ENCODE measurements around the gene NTN4.
"Not testable (repeated sequence)": the region's sequence is repeated elsewhere in the genome, so short reads cannot be mapped to it uniquely, and the experiment has no call there.

NTN4 gene

DNA sequence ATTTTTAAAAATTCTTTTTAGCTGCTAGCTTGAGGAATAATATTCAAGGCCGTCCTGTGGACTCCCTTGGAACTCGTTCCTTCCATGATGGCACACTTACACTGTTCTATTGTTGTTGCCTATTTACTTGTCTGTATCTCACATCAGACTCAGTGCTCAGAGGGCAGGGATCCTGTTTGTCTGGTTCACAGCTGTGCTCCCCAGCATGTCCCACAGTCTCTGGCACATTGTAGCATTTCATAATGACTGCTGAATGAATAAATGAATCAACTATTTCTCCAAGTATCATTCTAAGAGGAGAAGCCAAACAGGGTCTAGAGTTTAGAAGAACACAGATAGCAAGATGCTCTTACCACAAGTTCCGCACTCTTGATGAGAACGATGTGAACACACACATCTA, 48.0 kb downstream of the NTN4 start:
- H3K4me3 ChIP-seq (ENCODE audit: low read depth, low read length): no peak overlapping the region
- ChIA-PET POLR2A (no interaction called here), CTCF (interaction anchor here (1.8 kb wide), 1 partner anchor 168 kb away, joined by 4 read pairs; no protein-coding TSS in a partner anchor)
- TF ChIP-seq, protein P1, sequence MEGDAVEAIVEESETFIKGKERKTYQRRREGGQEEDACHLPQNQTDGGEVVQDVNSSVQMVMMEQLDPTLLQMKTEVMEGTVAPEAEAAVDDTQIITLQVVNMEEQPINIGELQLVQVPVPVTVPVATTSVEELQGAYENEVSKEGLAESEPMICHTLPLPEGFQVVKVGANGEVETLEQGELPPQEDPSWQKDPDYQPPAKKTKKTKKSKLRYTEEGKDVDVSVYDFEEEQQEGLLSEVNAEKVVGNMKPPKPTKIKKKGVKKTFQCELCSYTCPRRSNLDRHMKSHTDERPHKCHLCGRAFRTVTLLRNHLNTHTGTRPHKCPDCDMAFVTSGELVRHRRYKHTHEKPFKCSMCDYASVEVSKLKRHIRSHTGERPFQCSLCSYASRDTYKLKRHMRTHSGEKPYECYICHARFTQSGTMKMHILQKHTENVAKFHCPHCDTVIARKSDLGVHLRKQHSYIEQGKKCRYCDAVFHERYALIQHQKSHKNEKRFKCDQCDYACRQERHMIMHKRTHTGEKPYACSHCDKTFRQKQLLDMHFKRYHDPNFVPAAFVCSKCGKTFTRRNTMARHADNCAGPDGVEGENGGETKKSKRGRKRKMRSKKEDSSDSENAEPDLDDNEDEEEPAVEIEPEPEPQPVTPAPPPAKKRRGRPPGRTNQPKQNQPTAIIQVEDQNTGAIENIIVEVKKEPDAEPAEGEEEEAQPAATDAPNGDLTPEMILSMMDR (IDR thresholded peaks at IDR 0.05; ENCODE audit: insufficient read depth, low read length, missing control alignments): no peak
- DNase-seq (ENCODE audit: low read depth, low spot score): no peak

DNA sequence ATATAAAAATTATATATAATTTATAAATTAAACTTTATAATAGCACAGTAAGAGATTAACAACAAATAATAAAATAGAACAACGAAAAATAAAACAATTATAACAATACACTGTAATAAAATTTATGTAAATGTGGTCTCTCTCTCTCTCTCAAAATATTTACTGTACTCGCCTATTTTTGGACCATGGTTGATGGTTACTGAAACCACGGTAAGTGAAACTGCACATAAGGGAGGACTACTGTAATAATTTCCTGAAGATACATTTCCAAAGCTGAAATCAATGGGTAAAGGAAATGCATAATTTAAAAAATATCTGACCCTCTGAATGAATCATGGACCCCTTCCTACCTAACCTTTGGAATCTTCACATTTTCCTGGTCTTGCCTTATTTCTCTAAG, 48.9 kb downstream of the NTN4 start:
- no peak overlapping the region for H3K4me3 ChIP-seq (ENCODE audit: low read depth, low read length)
- ChIA-PET POLR2A (no interaction called here), CTCF (no interaction called here)
- DNase-seq (ENCODE audit: low read depth, low spot score): no peak
- TF ChIP-seq, protein P1 (IDR thresholded peaks at IDR 0.05; ENCODE audit: insufficient read depth, low read length, missing control alignments): no peak

DNA sequence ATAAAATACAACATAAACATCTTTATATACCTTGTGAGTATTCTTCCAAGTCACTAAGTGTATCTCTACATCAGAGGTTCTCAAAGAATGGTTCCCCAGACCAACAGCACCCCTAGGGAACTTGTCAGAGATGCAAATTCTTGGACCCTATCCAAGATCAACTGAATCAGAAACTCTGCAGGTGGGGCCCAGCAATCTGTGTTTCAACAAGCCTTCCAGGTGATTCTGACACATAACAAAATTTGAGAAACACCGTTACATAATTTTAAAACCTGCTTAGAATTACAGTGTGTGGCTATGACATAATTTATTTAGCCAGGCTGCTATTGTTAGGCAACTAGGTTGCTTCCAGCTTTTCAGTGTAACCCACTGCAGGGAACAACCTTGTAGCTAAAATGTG, 49.8 kb downstream of the NTN4 start:
- no peak for DNase-seq (ENCODE audit: low read depth, low spot score)

DNA sequence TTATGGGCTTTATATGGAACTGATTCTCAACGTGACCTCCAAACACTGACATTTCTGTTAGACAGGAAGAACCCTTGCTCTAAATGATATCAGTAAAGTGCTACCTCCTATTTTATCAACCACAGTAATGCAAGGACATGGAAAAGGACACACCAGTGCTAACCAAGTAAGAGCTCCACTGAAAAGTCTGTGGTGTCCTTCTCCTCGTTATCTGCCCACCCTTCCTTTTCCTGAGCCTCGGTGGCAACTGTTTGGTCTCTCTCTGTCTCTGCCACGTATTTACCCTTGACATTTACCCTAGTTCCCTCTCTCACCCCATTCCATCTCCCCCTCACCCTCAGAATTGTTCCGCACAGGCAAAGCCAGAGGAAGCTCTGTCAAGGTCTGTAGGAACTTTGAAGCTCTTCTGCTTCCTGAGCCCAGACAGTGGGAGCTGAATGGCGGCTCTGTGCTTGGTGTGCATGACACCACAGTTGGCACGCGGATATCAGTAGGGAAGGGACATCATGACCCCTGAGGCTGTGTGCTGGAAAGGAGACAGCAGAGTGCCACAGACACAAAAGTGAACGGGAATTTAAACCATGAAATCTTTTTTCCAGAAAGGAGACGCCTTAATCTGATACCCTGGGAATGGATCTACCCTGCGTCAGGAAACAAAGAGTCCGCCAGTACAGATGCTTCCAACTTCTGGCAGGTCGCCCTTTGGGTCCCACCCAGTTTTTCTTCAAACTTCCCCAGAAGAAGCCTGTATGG, 50.8 kb downstream of the NTN4 start:
- TF ChIP-seq, protein P1 (IDR thresholded peaks at IDR 0.05; ENCODE audit: insufficient read depth, low read length, missing control alignments): no peak
- CTCF ChIA-PET: no interaction called here
- DNase-seq (ENCODE audit: low read depth, low spot score): no peak
- no peak overlapping the region for H3K4me3 ChIP-seq (ENCODE audit: low read depth, low read length)
- POLR2A ChIA-PET: no interaction called here

More for the DNA sequence above, 49.8 kb downstream of the NTN4 start:
- ChIA-PET CTCF (no interaction called here), POLR2A (no interaction called here)
- TF ChIP-seq, protein P1 (IDR thresholded peaks at IDR 0.05; ENCODE audit: insufficient read depth, low read length, missing control alignments): no peak
- H3K4me3 ChIP-seq (ENCODE audit: low read depth, low read length): no peak overlapping the region

DNA sequence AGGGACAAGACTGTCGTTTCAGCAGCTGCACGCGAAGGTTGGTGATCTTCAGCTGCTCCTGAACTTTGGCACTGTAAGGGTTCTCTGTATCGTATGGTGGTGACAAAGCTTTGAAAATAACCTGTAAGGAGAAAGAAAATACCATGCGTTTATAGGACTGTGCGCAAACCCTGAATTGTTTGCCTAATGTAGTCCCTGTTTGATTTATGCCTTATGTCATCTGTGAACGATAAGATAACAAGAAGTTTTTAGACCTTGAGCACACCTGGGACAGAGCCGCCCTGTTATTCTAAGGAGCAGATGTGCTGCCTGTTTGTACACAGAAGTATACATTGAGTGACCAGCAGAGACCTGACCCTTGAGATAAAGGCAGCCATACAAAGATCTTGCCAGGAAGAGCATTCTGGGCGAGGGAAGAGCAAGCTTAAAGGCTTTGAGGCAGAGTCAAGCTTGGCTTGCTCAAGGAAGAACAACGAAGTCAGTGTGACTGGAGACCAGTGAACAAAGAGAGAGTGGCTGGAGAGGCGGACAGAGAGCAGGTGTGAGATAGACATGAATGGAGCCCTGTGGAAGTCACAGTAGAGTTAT, 52.4 kb downstream of the NTN4 start:
- DNase-seq (ENCODE audit: low read depth, low spot score): no peak
- POLR2A ChIA-PET: interaction anchor here (0.6 kb wide), 1 partner anchor 929 kb away, joined by 3 read pairs; no protein-coding TSS in a partner anchor
- TF ChIP-seq, protein P1 (IDR thresholded peaks at IDR 0.05; ENCODE audit: insufficient read depth, low read length, missing control alignments): no peak
- no peak overlapping the region for H3K4me3 ChIP-seq (ENCODE audit: low read depth, low read length)
- CTCF ChIA-PET: no interaction called here

DNA sequence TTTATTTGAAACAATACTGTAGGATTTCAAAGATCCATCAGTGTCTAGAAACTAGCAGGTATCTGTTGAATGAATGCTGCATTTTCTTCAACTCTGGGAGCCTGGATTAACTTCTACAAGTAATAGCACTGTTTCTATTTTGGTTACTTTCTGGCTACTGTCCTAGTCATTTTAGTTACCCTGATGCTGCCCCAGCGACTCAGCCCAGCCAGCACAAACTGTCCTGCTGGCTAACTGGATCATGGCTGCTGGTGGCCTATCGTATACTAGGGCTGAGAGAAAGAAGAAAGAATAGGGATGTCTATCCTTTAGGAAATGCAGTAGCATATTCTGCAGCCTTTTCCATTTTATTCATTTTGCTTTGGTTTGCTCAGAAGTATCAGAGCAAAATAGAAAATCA, 53.9 kb downstream of the NTN4 start:
- no peak for DNase-seq (ENCODE audit: low read depth, low spot score)
- TF ChIP-seq, protein P1 (IDR thresholded peaks at IDR 0.05; ENCODE audit: insufficient read depth, low read length, missing control alignments): no peak
- no peak overlapping the region for H3K4me3 ChIP-seq (ENCODE audit: low read depth, low read length)
- ChIA-PET POLR2A (no interaction called here), CTCF (no interaction called here)

DNA sequence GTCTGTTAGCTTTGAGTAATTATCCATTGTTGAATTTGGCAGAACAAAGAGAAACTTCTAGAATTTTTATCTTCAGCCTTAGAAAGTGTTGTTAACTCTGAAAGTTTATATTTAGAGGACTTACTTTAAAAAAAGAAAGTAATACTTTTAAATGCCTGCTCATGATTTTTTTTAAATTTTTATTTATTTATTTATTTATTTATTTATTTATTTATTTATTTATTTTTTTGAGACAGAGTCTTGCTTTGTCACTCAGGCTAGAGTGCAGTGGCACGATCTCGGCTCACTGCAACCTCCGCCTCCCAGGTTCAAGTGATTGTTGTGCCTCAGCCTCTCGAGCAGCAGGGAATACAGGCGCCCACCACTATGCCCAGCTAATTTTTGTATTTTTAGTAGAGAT, 54.8 kb downstream of the NTN4 start:
- POLR2A ChIA-PET; DNase-seq (ENCODE audit: low read depth, low spot score); H3K4me3 ChIP-seq (ENCODE audit: low read depth, low read length): not testable (repeated sequence)
- CTCF ChIA-PET: interaction anchor here (1.3 kb wide), 1 partner anchor 161 kb away, joined by 3 read pairs; no protein-coding TSS in a partner anchor
